GM19438 (cell line): ENCODE measurements around the gene SYNPO2.
"Not testable (repeated sequence)": the region's sequence is repeated elsewhere in the genome, so short reads cannot be mapped to it uniquely, and the experiment has no call there.

Experiments used
- ATAC-seq: cut with Tn5 transposase; IDR thresholded peaks from one replicate; pipeline ENCODE4 v1.9.1; 2021; ENCODE audit warnings: low read depth; ENCODE audit not compliant: unreplicated experiment

Gene SYNPO2

GRCh38 chr4:118888666-118889311, at the start of gene SYNPO2:
Gene SYNPO2, plus strand, starts transcription at chr4:118888854. Its CDS starts 183 bp downstream, at chr4:118889037.
- ATAC-seq = peak; percentile 63

DNA sequence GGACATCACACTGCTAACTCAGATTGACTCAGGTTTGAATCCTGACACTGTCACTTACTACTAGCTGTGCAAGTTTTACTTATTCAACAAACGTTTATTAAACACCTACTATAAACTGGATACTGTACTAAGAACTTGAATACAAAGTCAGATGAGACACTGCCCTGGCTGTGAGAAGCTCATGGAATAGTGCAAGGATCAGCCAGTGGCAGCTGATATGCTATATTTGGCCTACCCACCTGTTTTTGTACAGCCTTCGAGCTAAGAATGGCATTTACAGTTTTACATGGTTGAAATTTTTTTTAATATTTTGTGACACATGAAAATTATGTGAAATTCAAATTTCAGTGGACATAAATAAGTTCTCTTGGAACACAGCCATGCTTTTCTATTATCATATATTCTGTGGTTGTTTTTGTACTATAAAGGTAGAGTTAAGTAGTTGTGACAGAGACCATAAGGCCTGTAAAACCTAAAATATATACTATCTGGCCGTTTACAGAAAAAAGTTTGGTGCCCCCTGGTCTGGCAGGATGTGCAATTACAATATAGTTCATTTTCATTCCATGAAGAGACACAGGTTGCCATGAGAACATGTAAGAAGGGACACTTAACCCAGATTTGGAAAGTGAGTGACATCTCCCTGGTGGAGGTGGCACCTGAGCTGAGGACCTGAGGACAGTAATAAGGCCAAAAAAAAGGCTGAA, 49.3 kb upstream of the SYNPO2 start:
- no peak for ATAC-seq

GRCh38 chr4:118842055-118842454, 46.6 kb upstream of the SYNPO2 start:
- ATAC-seq = no peak

- no peak for ATAC-seq
These were observed 45.4 kb upstream of the SYNPO2 start for GRCh38 chr4:118843237-118843636.

GRCh38 chr4:118845552-118846050, 43.1 kb upstream of the SYNPO2 start:
- no peak for ATAC-seq

DNA sequence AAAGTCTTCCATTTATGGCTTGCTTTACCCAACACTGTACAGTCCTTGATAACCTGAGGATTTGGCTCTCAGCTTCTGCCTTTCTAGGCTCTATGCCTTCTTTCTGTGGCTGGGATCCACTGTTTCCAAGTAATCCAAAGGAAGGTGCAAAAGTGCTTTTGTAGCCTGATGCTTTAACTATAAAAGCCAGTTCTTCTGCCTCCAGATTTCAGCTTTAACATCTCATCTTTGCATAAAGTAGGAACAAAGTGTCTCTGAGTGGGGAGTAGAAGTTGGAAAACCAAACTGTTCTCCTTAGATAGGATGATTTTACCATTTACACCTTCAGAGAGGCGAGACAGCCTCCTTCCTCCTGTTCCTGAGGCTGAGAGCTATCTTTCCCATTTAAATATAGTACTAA, 41.7 kb upstream of the SYNPO2 start:
- no peak for ATAC-seq

DNA sequence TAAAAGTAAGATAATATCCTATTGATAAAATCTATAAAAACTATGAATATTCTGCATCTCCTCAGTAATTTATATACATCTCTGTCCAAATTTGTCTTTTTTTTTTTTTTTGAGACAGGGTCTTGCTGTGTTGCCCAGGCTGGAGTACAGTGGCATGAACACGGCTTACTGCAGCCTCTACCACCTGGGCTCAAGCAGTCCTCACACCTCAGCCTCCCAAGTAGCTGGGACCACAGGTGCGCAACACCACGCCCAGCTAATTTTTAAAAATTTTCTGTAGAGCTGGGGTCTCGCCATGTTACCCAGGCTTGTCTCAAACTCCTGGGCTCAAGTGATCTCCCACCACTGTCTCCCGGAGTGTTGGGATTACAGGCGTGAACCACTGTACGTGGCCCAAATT, 40.4 kb upstream of the SYNPO2 start:
- ATAC-seq = no peak

- no peak for ATAC-seq
These were observed 39.8 kb upstream of the SYNPO2 start for GRCh38 chr4:118848901-118849300.

GRCh38 chr4:118849867-118850487, 38.7 kb upstream of the SYNPO2 start:
- no peak for ATAC-seq

DNA sequence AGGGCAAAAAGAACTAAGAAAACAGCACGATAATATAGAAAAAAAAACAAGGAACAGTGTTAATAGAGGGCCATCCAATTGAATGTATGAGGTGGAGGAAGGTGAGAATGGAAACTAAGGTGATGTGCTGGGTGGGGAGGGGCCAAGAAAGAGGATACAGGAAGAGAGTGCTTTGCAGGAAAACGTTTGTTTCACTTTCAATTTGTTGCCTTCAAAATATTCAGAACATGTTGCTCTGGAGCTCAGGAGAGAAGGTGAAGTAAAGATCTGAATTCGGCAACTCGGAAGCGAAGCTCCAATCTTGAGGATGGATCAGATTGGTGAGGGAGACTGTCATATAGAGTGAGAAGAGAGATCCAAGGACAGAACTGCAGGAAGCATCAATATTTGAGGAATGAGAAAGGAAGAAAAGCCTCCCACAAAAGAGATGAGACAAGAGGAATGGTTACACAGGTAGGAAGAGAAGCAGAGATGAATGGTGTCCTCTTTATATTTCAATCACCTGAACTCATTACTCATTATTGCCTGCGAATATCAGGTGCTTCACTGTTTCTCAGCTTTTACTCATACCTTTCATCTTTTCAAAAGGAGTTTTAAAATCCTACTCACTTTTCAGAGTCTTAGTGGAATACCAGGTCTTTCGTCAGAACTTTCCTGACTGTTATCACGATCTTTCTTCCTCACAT, 38.0 kb upstream of the SYNPO2 start:
- peak; percentile 97 for ATAC-seq

DNA sequence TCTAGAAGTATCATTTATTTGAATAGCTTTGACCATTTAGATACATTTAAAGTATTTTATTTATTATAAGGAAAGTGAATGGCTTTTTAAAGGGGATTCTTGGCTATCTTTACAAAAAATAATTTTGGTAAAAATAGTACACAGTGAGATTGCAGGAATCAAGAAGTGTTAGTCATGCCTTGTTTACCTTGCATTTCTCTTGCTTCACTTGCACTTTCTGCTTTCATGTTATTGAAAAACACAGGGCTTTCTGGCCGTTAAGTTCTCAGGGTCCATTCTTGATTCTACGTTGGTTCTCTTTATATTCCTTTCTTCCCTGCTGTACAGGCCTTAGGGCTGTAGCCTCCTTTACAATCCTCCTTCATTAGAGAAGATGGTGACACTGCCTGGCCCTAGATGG, 30.9 kb upstream of the SYNPO2 start:
- ATAC-seq = no peak

GRCh38 chr4:118858779-118859178, 29.9 kb upstream of the SYNPO2 start:
- ATAC-seq = no peak

DNA sequence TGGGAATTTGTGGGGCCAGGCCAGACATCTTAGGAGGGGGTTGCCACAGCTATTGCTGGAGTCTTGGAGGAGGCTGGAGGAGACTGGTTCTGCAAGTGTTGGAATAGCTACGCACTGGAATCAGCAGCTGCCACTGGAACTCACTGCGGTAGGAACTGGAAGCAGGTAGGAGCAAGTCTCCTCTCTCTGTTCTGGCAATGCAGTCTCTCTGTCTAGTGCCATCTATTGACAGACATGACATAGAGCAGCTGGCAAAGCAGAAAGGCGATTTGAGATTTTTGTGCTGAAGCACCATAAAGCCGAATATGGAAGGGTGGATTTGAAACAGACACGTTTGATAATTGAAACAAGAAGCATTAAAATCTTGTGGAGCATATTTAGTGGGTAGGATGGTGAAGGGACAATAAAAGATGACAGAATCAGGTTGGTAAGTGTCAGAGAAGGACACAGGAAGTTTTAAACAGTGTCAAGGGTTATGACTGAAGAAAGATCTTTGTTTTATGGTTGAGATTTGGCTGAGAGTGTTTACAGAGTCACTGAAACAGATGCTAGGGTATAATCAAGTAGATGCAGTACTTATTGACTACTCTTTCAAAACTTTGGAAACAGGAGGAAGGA, 23.5 kb upstream of the SYNPO2 start:
- ATAC-seq = no peak

GRCh38 chr4:118866442-118866841, 22.2 kb upstream of the SYNPO2 start:
- no peak for ATAC-seq

DNA sequence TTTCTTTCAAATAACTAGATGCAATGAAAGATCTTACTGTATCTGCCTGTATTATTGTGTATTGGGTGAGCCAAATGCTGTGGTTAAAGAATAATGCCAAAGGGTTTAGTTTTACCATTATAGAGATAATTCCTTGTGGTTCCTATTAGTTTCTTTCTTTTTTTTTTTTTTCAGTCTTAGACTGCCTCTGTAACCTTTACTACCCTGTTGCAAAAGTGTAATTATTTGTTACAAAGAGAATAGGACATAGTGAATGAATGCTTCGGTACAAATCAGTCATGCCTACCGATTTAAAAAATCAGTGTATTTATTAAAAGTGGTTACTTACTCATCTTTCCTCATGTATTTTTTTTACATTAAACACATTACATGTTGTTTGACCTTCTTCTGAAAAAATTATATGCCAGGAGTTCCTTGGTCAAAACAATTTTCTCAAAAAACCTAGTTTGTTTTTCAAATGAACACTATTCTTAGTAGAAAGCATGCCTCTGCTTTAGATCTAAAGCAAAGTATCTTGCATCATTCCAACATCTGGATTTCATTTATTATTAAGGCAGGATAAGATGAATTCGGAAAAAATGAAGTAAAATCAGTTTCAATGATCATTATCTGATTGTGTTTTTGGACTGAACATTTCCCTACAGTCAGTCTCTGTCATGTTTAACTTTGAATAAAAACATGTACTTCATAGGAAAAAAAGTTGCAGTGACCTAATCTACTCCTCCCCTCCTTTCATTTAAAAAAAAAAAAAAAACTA, 21.2 kb upstream of the SYNPO2 start:
- ATAC-seq = no peak

GRCh38 chr4:118869808-118870342, 18.8 kb upstream of the SYNPO2 start:
- no peak for ATAC-seq

- no peak for ATAC-seq
These were observed 16.5 kb upstream of the SYNPO2 start for GRCh38 chr4:118872181-118872580.

DNA sequence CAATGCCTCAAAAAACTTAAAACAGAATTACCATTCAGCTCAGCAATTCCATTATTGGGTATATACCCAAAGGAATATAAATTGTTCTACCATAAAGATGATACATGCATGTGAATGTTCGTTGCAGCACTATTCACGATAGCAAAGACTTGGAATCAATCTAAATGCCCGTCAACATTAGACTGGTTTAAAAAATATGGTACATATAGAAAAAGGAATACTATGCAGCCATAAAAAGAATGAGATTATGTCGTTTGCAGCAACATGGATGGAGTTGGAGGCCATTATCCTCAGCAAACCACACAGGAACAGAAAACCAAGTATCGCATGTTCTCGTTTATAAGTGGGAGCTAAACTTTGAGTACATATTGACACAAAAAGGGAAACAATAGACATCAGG, 10.9 kb upstream of the SYNPO2 start:
- ATAC-seq = no peak

GRCh38 chr4:118878507-118878906, 10.1 kb upstream of the SYNPO2 start:
- ATAC-seq = not testable (repeated sequence)

DNA sequence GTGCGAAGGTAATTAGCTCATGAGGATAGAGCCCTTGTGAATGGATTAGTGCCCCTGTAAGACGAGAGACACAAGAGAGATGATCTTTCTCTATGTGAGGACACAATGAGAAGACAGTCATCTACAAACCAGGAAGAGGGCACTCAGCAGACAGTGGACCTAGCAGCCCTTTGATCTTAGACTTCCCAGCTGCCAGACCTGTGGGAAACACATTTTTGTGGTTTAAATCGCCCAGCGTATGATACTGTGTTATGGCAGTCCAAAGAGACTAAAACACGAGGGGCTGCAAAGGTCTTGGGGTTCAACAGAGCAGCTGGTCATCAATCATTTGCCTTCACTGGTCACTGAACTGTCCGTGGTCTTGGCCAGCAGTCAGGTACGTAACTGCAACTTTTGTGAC, 9.2 kb upstream of the SYNPO2 start:
- no peak for ATAC-seq
